Measurements from ENCODE around the gene WDR37.
"Not testable (repeated sequence)": the region's sequence is repeated elsewhere in the genome, so short reads cannot be mapped to it uniquely, and the experiment has no call there.

Gene WDR37

GRCh38 chr10:1155791-1156615 lies 99.8 kb downstream of the WDR37 start:
- no peak for DNase-seq

DNA sequence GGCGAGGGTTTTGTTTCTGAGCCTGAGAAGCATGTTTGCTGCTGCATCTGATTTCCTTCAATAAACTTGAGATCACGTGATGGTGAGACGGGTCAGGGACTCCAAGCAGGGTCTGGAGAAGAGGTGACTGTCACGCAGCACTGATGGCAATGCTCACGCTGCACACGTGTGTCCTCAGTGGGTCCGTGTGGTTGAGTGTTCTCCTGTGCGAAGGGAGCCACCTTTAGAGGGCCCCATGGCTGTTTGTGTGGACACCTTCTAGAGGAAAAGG lies 100.4 kb downstream of the WDR37 start:
- no peak for DNase-seq

DNA sequence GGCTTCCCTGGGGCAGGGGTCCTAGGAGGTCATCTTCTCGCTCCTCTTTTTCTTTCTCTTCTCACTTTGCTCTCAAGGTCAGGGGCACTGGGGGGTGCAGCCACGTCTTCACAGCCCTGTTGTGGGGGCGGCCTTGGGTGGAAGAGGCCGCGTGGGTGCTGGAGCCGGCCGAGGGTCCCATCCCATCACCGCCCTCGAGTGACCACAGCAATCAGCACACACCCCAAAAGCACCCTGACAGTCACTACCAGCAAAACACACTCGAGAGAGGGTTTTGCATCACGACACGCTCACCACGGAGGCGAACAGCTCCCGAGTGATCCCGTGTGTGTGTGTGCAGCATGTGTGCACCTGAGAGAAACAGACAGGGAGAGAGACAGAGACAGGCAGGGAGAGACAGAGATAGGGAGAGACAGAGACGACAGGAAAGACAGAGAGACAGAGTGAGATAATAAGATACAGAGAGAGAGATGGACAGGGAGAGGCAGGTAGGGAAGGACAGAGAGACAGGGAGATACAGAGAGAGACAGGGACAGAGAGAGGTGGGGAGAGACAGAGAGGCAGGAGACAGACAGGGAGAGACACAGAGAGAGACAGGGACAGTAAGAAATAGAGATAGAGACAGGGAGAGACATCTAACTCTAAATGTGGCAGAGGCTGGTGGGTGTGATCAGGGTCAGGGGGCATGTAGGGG lies 100.9 kb downstream of the WDR37 start:
- no peak for DNase-seq

- DNase-seq: no peak
Observed at GRCh38 chr10:1157615-1157933, 101.4 kb downstream of the WDR37 start.

DNA sequence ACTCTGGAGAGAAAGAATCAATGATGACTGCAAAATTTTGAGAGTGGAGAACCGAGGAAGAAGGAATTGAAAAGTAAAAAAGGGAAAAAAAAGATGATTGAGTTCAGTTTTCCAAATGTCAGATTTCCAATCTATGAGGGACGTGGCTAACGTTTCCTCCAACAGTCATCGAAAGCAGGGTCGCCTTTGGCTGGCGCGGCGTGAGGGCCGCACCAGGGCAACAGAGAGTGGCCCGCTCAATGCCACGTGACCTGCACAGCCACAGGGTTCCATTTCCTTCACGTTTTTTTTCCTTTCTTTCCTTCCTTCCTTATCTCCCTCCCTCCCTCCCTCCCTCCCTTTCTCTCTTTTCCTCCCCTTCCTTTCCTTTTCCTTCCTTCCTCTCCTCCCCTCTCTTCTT lies 101.9 kb downstream of the WDR37 start:
- DNase-seq: no peak

DNA sequence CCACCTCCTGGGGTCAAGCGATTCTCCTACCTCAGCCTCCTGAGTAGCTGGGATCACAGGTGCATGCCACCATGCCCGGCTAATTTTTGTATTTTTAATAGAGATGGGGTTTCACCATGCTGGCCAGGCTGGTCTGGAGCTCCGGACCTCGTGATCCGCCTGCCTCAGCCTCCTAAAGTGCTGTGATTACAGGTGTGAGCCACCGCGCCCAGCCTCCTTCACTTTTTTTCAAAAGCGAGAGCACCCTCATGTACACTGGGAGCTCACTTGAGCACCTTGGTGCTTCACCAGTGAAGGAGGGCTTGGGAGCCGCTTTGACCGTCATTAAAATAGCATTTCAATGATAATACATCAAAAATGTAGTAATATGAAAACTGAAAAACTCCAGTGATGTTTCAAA lies 102.4 kb downstream of the WDR37 start:
- not testable (repeated sequence) for DNase-seq

DNA sequence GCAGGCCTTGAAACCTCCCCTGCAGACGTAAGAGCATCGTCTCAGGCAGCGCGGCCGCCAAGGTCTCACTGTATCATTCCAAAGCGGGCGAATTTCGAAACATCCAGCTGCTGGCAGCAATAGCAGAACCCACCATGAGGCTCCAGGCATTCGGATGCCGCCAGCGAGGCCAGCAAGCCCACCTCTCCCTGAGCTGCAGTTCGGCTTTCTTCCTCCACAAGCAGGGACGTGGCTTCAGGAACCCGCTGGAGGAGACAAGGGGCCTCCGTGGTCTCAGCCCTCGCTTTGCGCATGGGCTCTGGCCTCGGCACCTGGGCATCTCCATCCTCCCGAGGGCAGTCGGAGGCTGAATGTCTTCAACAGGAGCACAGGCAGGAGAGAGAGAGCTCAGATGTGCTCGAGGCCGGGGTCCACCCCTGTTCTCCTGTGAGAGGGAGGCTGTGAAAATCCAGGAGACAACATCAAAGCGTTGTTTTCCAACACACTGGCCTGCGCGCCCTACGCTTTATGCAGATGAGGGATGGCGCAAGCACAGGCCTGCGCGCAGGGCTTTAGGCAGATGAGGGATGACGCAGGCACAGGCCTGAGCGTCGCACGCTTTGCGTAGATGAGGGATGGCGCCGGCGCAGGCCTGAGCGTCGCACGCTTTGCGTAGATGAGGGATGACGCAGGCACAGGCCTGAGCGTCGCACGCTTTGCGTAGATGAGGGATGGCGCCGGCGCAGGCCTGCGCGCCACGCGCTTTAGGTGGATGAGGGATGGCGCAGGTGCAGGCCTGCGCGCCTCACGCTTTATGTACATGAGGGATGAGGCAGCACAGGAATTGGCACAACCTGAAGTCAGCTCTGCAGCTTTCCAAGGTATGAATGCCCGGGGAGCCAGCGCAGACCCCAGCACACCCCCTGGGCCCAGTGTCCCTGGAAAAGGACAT lies 103.2 kb downstream of the WDR37 start:
- DNase-seq: no peak

- no peak for DNase-seq
Observed at GRCh38 chr10:1160561-1161314, 104.6 kb downstream of the WDR37 start.

DNA sequence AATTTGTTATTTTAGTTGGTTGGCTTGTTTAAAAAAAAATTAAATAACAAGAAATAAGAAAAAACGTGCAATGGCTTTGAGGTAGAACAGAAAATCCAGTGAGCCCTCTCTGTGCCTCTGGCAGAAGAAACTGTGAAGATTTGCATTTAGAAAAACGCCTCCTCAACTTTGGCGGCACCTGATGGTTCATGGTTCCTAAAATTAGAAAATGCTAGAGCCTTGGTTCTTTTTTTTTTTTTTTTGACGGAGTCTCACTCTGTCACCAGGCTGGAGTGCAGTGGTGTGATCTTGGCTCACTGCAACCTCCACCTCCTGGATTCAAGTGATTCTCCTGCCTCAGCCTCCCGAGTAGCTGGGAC lies 105.1 kb downstream of the WDR37 start:
- not testable (repeated sequence) for DNase-seq

GRCh38 chr10:1162481-1163203 lies 106.5 kb downstream of the WDR37 start:
- DNase-seq: no peak

DNA sequence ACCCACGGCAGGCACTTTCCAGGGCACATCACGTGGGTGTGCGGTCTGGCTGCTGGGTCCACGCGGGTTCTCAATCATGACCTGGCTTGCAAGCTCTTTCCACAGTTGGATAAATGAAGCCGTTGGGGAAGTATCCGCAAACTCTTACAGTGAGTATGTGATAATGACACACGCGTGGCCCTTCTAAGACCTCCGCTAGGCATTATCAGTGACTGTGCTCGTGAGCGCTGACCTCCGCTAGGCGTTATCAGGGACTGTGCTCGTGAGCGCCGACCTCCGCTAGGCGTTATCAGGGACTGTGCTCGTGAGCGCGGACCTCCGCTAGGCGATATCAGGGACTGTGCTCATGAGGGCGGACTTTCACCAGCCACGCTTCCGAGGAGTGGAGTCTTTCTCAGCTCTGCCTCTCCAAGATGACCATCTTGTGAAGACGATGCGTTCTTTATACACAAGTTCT lies 107.0 kb downstream of the WDR37 start:
- no peak for DNase-seq

DNA sequence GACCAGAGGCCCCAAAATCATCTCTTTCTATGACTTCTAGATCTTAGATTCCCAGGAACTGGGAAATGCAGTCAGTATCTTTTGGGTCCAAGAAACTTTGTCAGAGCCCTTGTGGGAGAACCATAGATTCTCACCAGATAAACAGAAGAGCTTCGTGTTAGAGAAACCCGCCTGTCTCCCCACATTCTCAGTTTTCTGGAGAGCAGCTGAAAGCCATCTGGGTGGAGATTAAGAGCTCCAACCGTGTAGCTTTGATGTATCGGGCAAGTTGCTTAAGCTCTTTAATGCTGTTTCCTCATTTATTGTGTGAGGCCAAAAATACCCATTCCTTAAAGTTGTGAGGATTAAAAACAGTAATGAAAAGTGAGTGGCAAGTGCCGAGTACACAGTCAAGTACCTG lies 107.6 kb downstream of the WDR37 start:
- no peak for DNase-seq

DNA sequence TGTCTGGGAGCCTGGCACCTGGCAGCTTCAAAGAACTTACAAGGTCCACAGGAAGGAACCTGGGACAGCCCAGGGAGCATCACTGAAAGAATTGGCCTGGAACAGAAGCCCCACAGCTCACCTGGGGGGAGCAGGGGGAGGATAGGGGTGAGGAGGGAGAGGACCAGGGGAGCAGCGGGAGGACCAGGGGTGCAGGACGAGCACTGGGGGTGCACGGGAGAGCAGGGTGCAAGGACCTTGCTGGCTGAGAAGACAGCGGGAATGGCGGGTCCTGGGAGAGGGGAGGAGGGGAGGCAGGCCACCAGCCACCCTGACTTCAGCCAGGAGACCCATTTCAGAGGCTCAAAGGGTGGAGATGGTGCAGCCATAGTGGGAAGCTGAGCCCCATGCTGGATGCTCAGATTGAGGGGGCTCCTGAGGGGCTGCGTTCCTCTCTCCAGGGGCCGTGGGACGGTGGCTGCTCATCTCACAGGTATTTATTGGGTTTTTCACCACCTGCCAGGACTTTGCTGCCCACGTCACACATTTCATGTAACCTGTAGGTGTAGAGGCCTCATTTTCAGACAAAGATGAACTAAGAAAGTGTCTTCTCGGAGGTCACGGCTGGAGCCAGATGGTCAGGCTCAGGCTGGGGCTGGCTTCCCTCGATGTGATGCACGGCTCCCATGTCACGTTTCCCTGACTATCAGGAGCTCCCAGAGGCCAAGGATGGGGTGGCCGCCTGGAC lies 110.1 kb downstream of the WDR37 start:
- DNase-seq: no peak

- DNase-seq: no peak
Observed at GRCh38 chr10:1166828-1167275, 110.7 kb downstream of the WDR37 start.

DNA sequence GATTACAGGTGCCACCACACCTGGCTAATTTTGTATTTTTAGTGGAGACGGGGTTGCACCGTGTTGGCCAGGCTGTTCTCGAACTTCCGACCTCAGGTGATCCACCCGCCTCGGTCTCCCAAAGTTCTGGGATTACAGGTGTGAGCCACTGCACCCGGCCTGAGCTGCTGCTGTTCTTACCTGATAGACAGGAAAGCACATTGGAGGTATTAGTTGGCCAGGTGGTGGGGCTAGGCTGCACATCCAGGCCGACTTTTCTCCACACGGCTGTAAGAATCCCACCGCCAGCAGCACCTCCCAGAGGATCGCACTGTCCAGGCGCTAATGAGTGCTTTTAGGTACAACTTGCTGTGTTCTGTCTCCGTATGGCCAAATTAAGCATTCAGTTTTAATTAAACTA lies 112.6 kb downstream of the WDR37 start:
- DNase-seq: no peak

DNA sequence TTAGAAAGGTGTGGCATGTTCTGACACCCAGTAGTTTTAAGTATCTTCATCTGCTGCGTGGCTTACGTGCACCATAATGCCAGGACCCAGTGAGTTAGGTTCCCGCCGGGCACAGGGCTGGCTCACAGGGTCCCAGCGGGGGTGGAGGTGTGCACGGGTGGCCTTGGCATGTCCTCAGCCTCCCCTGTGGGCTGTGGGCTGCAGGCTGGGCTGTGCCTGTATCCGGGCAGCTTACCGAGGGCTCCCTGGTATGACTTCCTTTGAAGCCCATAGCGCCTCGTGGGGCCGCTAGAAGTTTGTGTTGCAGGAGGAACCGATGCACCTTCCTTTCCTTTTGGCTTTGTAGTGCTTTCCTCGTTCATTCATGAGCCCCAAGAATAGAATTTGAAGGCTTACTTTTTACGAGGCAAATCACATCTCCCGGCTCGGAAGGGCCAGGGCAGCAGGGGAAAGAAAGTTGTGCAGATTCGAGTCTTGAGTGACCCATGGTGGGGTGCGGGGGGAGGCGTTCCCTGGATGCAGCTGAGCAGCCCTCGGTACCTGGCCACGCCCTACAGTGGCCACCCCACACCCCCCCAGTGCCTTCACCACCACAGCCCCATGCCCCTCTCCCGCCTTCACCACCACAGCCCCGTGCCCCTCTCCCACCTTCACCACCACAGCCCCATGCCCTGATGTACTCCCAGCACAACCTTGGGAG lies 113.2 kb downstream of the WDR37 start:
- DNase-seq: no peak

GRCh38 chr10:1169981-1170866 lies 114.0 kb downstream of the WDR37 start:
- DNase-seq: no peak

DNA sequence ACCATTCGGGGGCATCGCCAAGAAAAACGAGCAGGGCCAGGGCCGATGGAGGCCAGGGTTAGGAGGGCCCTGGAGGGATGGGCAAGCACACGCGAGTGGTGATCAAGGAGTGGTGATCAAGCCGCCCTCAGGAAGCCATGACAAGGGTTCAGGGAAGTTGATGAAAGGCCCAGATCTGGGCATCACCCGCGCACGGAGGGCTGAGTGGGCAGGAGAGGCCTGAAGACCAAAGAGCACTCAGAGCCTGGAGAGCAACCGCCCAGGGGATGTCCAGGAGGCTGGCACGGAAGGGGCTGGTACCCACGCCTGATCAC lies 114.6 kb downstream of the WDR37 start:
- no peak for DNase-seq

GRCh38 chr10:1171182-1171581 lies 115.0 kb downstream of the WDR37 start:
- DNase-seq: no peak

DNA sequence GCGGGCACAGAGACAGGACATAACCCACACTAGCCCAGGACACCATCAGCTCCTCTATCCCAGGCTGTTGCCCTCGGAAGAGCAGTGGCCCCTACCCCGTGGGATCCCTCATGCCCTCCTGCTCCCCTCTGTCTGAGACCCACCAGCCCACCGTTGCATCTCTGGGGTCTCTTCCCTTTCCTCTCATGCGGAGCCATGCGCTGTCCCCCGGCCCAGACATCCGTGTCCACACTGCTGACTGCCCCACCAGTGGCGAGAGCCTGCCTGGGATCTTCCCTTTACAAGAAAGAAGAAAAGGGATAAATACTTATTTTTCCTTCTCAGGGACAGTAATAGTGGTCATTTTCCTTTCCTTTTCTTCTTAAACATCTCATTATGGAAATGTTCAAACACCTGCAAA lies 115.4 kb downstream of the WDR37 start:
- DNase-seq: no peak

Measured in activated CD4-positive, alpha-beta T cell treated with anti-CD3 and anti-CD28 coated beads, Interleukin-2, amount 50 U/mL, for 1 hour (primary cell).